Renal cortical epithelial cell (primary cell): Measurements from ENCODE around the gene ACADM. TPM values are rescaled to one million over a fixed set of nuclear protein-coding genes. Genes with fewer than 3 reads are reported as not detected.
"Not testable (repeated sequence)": the region's sequence is repeated elsewhere in the genome, so short reads cannot be mapped to it uniquely, and the experiment has no call there.

Experiments
- DNase-seq: peaks from one replicate; pipeline ENCODE4 v3.0.0-alpha.2; 2011; ENCODE audit warnings: low read depth
- total RNA-seq: library from RNA; depleted of rRNA; stranded (reverse); fragments of >200 nt; gene quantifications from 2 replicates; pipeline ENCODE4 v1.2.3, GENCODE V29; 2014

ACADM gene
- total RNA-seq, 1 donor from 2014 or later = 70.1 TPM

- no peak for DNase-seq
Measured at GRCh38 chr1:75794382-75794781, 69.9 kb downstream of the ACADM start.

DNA sequence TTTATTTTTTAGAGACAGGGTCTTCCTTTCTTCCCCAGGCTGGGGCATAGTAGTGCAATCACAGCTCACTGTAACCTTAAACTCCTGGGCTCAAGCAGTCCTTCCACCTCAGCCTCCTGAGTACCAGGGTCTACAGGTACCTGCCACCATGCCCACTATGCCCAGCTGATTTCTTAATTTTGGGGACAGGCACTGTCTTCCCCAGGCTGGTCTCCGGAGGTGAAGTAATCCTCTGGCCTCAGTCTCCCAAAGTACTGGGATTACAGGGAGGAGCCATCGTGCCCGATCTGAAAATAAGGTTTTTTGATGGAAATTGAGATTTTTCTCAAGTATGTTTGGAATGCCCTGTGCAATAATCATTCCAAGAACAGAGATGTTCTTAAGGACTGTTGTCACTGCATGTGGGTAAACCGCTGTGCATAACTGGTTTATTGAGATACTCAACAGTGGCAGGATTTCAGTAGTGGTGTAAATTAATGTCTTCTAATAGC is 71.2 kb downstream of the ACADM start:
- DNase-seq = no peak

GRCh38 chr1:75796376-75797272 is 72.1 kb downstream of the ACADM start, which contains the start of gene MSH4:
Gene MSH4 (plus strand): TSS chr1:75796882. CDS start chr1:75796986, 104 bp downstream.
- no peak for DNase-seq

DNA sequence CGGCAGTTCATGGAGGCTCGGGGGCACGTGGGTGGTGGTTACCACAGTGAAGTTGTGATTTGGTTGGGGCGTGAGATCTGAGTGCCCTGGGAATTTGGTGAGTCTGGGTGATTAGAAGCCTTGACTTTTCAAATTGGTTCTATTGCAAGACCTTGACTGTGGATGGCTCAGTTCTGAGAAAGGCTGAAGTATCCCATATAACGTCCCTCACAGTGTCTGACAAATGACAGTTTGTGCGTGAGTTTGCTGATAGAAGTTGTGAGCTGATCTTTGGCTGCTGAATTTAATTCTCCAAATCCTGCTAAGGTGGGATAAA is 72.7 kb downstream of the ACADM start:
- DNase-seq = no peak

DNA sequence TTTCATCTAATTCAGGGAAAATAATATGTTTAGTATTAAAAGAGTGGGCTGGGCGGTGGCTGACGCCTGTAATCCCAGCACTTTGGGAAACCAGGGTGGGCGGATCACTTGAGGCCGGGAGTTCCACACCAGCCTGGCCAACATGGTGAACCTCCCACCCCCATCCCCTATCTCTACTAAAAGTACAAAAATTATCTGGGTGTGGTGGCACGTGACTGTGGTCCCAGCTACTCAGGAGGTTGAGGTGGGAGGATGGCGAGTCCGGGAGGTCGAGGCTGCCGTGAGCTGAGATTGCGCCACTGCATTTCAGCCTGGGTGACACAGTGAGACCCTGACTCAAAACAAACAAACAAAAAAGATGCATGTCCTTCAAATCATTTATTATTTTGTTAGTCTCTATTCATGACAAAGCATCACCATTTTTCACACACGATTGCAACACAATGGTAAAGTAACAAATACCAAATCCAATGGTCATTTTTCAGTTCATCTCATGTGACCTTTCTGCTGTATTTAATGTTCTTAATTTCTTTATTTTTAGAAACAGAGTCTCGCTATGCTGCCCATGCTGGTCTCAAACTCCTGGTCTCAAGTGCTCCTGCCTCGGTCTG is 73.2 kb downstream of the ACADM start:
- DNase-seq = no peak

- not testable (repeated sequence) for DNase-seq
Measured at GRCh38 chr1:75801480-75801879, 77.0 kb downstream of the ACADM start.

- peak; percentile 77 for DNase-seq
Measured at GRCh38 chr1:75808921-75809320, 84.4 kb downstream of the ACADM start.

DNA sequence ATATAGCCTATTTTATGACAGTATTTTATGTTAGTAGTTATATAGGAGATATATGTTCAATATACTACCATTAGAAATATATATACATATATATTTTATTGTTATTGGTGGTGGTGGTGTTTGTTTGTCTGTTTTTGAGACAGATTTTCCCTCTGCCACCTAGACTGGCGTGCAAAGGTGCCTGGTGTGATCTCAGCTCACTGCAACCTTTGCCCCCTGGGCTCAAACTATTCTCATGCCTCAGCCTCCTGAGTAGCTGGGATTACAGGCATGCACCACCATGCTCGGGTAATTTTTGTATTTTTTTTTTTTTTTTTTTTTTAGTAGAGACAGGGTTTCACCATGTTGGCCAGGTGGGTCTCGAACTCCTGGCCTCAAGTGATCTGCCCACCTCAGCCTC is 85.6 kb downstream of the ACADM start:
- DNase-seq = not testable (repeated sequence)

DNA sequence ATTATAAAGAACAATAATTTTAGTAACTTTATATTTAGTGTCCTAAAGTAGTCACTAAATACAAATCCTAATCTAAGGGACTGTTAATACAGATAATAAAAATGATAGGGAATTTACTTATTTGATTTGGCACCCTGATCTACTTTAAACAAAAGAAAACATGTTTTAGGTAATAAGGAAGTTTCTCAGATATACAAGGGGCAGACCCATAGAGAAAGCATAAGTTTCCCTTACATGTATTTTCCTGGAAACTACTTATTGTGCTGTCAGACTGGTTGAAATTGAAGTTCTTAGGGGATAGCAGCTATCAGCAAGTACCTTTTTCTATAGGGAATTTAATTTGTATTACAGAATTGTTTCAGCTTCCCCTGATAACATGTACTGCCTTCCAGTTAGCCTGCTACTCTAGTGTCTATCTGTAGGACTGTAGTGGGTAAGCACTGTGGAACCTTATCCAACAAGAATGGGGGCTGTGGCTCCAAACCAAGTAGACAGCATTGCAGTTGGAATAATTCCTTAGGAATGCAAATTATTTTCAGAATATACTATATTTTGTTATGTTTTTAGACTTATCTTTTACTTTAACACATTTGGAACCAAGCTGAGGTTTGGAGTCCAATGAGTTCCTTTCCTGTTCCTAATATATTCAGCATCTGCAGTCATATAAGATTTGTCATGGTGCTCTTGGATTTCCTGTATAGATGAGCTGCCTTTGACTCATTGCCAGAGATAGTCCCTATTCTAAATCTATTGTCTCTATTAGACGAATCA is 86.9 kb downstream of the ACADM start:
- DNase-seq = no peak

GRCh38 chr1:75812065-75812464 is 87.6 kb downstream of the ACADM start:
- DNase-seq = peak; percentile 7

Other genes with a start within 250 kb of the ACADM start
- gene SLC44A5, start 113.6 kb upstream of the ACADM start, total RNA-seq = 1.7 and 8.5 TPM in 2 replicates
- 78.8 and 89.8 TPM in 2 replicates for gene RABGGTB, start 61.5 kb downstream of the ACADM start, total RNA-seq
- gene MSH4, start 72.2 kb downstream of the ACADM start, total RNA-seq = 0.17 and 0.75 TPM in 2 replicates
- gene ASB17, start 207.7 kb downstream of the ACADM start, total RNA-seq = not detected in 2 replicates